Non-pigmented ciliary epithelial cell (primary cell): ENCODE measurements around the gene TMED1.
"Not testable (repeated sequence)": the region's sequence is repeated elsewhere in the genome, so short reads cannot be mapped to it uniquely, and the experiment has no call there.

Source experiments
- DNase-seq: peaks from one replicate; pipeline ENCODE4 v3.0.0-alpha.2; 2010; ENCODE audit warnings: low read depth

Gene TMED1

DNA sequence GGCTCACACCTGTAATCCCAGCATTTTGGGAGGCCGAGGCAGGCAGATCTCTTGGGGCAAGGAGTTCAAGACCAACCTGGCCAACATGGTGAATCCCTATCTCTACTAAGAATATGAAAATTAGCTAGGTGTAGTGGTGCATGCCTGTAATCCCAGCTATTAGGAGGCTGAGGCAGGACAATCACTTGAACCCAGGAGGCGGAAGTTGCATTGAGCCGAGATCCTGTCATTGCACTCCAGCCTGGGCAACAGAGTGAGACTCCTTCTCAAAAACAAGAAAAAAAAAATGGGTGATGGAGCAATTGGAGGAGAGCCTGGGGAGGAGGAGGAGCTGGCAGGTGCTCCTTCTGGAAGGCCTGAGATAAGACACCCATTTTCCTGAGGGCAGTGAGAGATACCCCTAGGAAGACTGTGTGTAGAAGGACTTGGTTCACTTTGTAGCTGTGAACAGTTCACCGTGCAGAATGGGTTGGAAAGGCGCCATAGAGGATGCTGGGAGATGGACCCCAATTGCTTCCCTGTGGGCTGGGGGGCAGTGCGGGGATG is 26.6 kb upstream of the TMED1 start:
- no peak for DNase-seq

DNA sequence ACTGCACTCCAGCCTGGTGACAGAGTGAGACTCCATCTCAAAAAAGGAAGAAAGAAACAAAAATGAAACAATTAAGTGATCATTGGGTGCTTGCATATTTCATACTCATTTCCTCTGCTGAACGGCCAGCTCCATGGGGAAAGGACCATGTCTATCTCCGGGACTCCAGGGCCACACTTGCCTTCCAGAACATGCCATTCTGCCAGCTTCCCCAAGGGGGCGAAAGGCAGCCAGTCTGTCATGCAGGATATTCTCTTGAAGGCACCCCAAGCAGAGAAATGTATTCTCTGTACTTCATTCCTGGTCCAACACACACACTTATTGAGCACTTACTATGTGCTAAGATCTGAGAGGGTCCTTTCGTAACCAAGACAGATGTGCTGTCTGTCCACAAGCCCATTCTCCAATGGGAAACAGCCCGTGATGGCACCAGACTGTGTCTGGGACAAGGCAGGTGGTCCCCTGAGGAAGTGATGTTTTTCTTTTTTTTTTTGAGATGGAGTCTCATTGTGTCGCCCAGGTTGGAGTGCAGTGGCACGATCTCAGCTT is 25.2 kb upstream of the TMED1 start:
- no peak for DNase-seq

DNA sequence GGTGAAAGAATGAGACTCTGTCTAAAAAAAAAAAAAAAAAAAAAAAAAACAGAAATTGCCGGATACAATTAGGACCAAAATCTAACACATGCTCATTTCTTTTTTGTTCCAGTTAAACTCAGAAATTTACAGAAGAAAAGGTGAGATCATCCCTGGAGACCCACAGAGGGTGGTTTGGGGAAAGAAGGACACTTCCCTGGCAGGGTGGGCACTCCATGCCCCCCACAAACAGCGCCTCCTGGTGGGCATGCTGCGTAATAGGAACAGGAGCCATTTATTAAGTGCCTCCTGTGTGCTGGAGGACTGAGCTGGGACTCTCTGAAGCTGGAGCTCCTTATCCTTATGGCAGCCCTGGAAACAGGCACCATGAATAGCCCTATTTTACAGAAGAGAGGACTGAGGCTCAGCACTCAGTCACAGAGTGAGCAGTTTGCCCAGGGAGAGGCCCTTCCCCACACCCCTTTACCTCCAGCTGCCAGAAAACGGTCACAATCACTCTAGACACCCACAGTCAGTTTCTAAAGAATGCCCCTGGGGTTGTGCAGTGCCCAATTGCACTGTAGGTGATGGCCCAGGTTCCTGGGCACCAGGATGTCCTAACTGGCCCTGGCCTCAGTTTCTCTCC is 22.3 kb upstream of the TMED1 start:
- no peak for DNase-seq

DNA sequence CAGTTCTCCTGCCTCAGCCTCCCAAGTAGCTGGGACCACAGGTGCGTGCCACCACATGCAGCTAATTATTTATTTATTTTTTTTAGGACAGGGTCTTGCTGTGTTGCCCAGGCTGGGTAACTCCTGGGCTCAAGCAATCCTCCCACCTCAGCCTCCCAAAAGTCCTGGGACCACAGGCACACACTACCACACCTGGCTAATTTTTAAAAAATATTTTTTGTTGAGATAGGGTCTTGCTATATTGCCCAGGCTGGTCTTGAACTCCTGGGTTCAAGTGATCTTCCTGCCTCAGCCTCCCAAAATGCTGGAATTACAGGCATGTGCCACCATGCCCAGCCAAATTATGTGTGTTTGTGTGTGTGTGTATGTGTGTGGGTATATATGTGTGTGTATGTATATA is 20.9 kb upstream of the TMED1 start:
- not testable (repeated sequence) for DNase-seq

DNA sequence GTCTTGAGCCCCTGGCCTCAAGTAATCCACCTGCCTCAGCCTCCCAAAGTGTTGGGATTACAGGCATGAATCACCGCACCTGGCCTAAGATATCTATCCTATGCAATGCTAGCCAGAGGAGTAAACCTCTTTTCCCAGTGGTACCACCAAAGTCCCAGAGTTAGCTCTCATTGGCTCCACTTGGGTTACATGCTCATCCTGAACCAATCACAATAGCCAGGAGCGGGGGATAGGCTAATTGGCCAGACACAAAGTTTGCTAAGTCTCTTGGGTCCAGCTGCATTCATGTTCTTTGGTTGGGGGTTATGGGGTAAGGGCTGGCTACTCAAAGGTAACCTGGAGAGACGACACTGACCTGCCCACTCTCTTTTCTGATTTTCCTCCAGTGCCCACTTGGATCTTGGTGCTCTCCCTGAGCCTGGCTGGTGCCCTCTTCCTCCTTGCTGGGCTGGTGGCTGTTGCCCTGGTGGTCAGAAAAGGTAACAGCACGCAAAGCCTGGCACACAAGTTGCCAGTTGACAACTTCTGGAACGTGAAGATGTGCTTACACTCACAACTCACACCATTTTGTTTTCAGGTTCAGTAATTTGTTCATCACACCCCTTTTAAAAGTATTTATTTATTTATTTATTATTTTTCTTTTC is 20.0 kb upstream of the TMED1 start:
- no peak for DNase-seq

DNA sequence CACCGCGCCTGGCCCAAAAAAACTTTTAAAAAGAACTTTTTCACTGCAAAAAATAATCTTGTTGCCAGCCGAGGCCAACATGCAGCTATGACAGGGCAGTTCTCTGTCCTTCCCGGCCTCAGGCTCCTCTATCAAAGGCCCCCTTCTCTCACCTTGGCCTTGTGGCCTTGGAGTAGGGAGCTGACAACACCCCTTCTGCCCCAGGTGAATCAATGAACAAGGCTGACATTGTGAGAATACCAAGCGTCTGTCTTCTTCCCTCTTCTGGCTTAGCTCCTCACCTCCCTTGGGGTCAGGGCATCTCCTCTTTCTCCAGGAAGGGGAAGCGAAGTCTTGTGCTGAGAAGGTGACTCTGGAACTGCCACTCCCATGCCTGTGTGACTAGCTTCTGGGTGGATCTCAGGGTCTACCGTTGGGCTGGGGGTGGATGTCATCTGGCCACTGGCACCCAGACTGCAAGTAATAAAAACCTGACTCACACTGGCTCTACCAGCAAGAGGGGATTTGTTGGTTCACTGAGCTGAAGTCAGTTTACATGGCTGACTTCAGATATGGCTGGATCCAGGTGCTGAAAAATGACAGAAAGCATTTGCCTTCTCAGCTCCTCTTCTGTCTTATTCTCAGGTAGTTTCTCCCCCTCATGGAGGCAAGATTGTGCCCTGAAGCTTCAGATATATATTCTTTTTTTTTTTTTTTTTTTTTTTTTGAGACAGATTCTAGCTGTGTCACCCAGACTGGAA is 18.5 kb upstream of the TMED1 start:
- no peak for DNase-seq

DNA sequence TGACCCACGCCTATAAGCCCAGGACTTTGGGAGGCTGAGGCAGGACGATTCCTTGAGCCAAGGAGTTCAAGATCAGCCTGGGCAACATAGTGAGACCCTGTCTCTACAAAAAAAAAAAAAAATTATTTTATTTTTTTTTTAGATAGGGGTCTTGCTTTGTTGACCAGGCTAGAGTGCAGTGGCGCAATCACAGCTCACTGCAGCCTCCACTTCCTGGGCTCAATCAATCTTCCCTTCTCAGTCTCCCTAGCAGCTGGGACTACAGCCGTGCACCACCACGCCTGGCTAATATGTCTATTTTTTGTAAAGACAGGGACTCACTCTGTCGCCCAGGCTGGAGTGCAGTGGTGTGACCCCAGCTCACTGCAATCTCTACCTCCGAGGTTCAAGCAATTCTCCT is 16.9 kb upstream of the TMED1 start:
- DNase-seq: no peak

DNA sequence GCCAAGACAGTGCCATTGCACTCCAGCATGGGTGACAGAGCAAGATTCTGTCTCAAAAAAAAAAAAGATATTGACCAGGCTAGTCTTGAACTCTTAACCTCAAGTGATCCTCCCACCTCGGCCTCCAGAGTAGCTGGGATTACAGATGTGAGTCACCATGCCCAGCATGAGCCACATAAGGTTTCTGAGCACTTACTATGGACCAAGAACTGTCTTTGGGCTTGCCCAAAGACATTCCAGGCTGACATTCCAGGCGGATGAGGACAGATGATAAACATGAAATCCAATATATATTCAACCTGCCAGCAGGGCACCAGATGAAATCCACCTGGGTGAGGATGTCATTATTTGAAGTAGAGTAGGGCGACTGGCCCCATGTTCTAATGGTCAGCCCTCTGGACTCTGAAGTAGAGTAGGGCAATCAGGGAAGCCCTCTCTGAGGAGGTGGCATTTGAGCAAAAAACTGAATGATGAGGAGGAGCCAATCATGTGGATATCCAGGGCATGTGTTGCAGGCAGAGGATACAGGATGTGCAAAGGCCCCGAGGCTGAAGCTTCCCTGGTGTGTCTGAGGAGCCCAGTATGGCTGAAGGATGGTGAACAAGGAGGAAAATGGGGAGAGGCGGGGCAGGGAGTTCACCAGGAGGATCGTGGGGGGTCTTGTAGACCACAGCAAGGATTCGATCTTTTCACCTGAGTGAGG is 16.2 kb upstream of the TMED1 start:
- no peak for DNase-seq

DNA sequence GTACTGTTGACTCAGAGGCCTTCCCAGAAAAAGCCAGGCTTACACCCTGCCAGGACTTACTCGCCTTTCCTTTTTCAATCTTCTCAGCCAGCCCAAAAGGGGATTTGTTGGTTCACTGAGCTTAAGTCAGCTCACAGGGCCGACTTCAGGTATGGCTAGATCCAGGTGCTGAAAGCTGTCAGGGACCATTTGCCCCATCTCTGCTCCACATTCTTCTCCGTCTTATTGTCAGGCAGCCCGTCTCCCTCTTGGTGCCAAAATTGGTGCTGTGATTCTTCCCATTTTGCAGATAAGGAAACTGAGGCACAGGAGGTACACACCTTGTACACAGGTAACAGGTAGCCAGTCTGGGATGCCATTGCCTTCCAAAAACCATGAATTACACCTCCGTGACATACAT is 14.6 kb upstream of the TMED1 start:
- DNase-seq: no peak

DNA sequence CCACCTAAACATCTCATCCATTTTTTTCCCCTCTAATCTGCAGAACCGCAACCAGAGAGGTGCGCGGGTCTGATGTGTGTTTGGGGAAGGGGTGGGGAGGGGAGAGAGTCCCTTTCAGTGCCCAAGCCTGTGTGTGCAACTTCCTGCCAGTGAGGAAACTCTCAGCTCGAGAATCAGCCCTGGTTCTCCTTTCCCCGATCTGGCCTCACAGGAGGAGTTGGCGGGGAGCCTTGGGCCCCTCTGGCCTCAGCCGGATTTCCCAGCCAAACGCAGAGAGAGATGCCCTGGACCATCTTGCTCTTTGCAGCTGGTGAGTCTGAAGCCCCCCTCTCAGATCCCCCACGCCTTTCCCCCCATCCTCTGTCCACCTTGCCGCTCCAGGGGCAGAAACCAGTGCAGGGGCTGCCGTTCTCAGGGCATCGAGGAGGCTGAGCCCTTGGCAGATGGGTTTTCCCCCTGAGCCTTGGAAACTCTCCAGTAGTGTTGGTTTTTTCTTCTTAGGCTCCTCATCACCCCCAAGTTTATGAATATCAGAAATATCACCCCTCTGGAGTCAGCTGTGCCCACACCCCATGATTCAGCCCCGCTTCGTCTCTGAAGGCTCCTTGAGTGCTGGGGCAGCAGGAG is 12.3 kb upstream of the TMED1 start, which contains the start of gene C19orf38:
Gene C19orf38, plus strand, starts transcription at position 186 of the 627 bp plus-strand sequence. Its CDS starts 94 bp downstream, at position 280.
- DNase-seq: no peak

DNA sequence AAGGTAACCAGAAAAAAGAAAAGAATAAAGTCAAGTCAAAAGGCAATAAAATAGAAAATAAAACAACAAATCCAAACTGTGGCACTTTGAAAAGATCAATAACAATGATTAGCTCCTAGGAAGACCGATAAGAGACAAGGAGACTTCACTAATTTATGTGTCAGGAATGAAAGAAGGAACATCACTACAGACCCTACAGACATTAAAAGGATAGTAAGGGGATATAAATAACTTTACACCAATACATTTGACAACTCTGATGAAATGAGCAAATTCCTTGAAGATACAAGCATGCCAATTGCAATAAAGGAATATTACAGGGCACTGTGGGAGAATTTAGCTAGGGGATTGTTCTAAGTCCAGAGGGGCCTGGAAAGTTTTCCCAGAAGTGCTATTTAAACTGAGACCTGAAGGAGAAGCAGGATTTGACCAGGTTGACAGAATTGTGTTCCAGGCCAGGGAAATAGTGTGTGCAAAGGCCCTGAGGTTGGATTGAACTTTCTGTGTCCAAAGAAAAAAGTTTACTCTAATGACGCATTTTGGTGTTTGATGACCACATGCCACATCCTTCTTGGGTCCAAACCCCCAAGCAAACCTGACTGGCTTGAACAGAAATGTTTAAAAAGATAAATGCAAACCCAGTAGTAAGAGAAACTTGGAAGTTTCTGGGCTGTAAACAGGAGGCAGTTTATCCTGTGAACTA is 10.6 kb upstream of the TMED1 start:
- DNase-seq: no peak

DNA sequence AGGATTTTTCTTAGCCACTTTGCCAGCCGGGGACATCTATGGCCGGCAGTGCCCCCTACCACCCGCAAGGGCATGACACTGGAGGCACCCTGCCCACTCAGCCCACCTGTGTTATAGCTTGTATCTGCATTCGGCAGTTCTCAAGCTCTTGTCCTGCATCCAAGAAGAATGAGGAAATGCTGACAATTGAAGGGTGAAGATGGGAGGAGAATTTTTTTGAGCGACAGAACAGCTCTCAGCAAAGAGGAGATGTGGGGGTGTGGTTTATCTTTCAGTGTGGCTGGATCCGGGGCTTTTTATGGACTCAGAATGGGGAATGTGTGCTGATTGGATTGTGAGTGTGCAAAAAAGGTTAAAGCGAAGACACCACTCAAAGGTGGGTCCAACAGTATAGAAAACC is 6.8 kb upstream of the TMED1 start:
- DNase-seq: no peak

DNA sequence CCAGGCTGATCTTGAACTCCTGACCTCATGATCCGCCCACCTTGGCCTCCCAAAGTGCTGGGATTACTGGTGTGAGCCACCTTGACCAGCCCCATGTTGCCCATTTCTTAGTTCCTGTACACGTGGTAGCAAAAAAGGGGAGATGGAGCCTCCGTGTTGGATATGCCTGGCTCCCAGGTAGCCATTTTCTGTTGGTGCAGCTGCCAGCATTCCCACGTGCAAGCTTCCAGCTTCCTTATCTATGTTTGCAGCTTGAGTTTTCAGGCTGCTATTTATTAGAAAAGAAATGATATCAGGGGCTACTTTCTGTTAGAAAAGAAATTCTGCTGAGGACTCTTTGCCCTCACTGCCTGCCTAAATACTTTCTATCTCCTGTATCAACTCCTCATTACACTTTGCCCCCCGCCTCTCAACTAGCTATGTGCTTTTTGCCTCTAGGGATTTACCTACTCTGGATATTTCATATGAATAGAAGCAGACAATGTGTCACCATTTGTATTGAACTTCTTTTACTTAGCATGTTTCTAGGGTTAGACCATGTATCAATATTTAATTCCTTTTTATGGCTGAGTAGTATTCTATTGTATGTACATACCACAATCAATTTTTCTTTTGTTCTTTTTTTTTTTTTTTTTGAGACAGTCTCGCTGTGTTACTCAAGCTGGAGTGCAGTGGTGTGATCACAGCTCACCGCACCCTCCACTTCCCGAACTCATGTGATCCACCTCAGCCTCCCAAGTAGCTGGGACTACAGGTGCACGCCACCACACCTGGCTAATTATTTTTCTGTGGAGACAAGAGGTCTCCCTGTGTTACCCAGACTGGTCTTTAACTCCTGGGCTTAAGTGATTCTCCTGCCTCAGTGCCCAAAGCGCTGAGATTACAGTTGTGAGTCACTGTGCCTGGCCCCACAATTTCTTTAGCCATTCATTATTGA is 3.4 kb upstream of the TMED1 start:
- no peak for DNase-seq

DNA sequence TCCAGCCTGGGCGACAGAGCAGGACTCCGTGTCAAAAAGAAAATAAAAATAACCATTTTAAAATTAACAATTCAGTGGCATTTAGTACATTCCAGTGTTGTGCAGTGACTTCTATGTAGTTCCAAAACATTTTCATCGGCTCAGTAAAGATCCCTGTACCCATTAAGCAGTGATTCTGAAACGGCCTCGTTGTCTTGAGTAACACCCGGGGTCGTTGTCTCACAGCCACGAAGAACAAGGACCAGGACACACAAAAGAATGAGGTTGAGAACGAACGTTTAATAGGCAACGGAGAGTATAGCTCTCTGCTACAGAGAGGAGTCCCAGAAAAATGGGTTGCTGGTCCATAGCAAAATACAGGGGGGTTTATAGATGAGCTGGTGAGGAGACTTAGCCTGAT is 2.4 kb upstream of the TMED1 start:
- DNase-seq: no peak

DNA sequence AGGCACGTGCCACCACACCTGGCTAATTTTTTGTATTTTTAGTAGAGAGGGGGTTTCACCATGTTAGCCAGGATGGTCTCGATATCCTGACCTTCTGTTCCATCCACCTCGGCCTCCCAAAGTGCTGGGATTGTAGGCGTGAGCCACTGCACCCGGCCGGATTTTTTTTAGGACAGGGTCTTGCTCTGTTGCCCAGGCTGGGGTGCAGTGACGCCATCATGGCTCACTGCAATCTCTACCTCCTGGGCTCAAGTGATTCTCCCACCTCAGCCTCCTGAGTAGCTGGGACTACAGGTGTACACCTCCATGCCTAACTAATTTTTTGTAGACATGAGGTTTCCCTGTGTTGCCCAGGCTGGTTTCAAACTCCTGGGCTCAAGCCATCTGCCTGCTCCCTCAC is 1.6 kb upstream of the TMED1 start:
- DNase-seq: not testable (repeated sequence)

DNA sequence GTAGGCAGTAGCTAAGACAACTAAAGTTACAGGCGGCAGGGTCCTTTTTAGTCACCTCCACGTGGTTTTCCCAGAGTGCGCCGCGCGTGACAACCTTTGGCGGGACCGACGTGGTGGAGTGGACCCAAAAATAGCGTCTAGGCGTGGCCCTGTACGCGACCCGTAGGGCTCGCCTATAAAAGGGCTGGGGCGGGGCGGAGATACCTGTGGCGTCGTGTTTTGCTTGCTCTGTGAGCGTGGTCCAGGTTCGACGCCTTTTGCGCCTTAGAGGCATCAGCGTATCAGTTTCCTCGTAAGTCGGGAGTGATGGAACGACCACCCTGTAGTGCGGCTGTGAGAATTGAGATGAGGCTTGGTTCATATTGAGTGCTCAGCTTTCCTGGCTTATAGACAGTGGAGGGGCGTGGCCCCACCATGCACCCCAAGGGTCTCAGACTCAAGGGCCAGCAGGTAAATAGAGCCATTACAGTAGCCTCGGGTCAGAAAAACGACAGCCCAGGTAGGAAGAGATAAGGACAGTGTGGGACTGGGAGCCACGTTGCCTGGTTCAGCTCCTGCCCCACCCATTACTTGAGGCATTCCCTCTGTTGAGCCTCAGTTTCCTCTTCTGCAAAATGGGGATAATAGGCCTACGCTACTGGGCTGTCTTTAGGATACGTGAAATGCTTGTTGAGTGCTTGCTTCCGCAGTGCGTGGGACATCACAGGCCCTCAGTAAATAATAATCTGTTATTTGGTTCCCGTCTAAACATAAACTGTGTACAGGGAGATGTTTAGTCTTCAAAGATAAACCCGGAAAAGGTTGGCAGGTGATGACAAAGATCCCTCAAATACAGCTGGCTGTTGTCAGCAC is 693 bp upstream of the TMED1 start:
- no peak for DNase-seq

DNA sequence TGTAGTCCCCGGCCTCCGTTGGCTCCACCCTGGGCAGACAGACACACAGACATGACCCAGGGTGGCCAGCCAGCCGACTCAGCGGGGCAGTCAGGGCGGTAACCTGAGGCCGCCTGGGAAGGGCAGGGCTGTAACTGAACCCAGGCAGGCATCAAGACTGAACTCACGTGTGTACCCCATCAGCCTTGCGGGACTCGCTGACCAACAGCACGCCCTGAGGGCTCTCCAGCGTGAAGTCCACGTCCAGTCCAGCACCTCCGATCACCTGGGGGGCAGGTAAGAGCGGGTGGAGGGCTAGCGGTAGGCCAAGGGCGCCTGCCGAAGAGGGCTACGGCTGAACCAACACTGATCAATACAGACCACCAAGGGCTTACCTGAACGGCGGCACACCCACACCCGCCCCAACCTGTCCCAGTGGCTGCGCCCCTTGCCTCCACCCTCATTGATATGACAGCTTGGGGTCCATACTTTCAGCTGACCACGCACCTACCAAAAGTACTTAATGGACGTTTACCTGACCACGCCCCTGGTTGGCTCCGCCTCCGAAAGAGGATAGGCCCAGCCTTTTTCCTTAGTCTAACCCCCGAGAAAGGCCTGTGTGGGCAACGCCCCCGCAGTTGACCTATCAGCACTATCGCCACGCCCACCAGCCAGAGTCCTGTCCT is 791 bp downstream of the TMED1 start:
- no peak for DNase-seq

DNA sequence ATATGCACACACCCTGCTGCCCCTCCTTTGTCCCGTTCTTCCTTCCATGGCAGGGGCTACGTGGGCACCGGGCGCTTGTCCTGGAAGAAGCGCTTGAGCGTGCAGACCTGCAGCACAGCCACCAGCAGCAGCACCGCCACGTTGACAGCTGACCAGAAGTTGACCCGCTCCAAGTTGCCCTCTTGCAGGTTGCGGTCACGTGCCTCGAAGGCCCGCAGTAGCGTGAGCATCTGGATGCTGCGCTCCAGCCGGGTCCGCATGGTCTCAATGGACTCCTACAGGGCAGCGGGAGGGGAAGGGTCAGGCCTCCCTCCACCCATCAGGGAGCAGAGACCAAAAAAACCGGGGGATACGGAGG is 3.1 kb downstream of the TMED1 start:
- no peak for DNase-seq
